ENCODE data around the gene EEF2K. TPM values are rescaled to one million over a fixed set of nuclear protein-coding genes. Genes with fewer than 3 reads are reported as not detected.
"Not testable (repeated sequence)": the region's sequence is repeated elsewhere in the genome, so short reads cannot be mapped to it uniquely, and the experiment has no call there.

EEF2K gene
- total RNA-seq, 4 donors from 2014 or later: 10.6 to 26.9 (median 16.2) TPM

GRCh38 chr16:22216191-22216831, 10.2 kb downstream of the EEF2K start:
- no peak for DNase-seq
- no peaks in the 10 kb centered on the region for H3K9me3 ChIP-seq
- WGBS, 2 donors: 71 to 78% methylated on average over 8 to 9 of the region's 9 CpGs
- intact Hi-C loops (cut with DNase I): no loop called here
- H3K4me3 ChIP-seq: no peak overlapping the region
- H3K4me1 ChIP-seq: peaks cover 4 to 78% (median 9%) of the 10 kb centered on the region in 3 donors
- H3K27ac ChIP-seq: no peak overlapping the region
- peaks cover 0 to 71% (median 0%) of the 10 kb centered on the region in 3 donors for H3K36me3 ChIP-seq
- H3K27me3 ChIP-seq: no peaks in the 10 kb centered on the region
- TF ChIP-seq CTCF (IDR thresholded peaks at IDR 0.05) (no peak), POLR2A (IDR thresholded peaks at IDR 0.05) (no peak)

- 80 to 84% methylated on average over 7 of the region's 7 CpGs for WGBS, 2 donors
- intact Hi-C loops (cut with DNase I); H3K27me3 ChIP-seq; H3K9me3 ChIP-seq; H3K4me3 ChIP-seq; DNase-seq; H3K27ac ChIP-seq: not testable (repeated sequence)
- peaks cover 4 to 73% (median 7%) of the 10 kb centered on the region in 3 donors for H3K4me1 ChIP-seq
- peaks cover 0 to 75% (median 0%) of the 10 kb centered on the region in 3 donors for H3K36me3 ChIP-seq
These were observed 10.8 kb downstream of the EEF2K start for GRCh38 chr16:22216832-22217225.

GRCh38 chr16:22217890-22218730, 12.0 kb downstream of the EEF2K start:
- Histone ChIP-seq H3K4me1 (peaks cover 4 to 61% (median 4%) of the 10 kb centered on the region in 3 donors), H3K9me3 (no peaks in the 10 kb centered on the region), H3K36me3 (peaks cover 0 to 65% (median 0%) of the 10 kb centered on the region in 3 donors), H3K4me3 (no peak overlapping the region), H3K27ac (peak overlapping the region in 1 of 4 donors; percentile 68), H3K27me3 (no peaks in the 10 kb centered on the region)
- WGBS, 2 donors: 79 to 90% methylated on average over 3 to 5 of the region's 18 CpGs
- no peak for TF ChIP-seq CTCF (IDR thresholded peaks at IDR 0.05)
- no peak for TF ChIP-seq POLR2A (IDR thresholded peaks at IDR 0.05)
- no peak for DNase-seq
- intact Hi-C loops (cut with DNase I): no loop called here

GRCh38 chr16:22219389-22220068, 13.5 kb downstream of the EEF2K start:
- Histone ChIP-seq H3K4me1 (peaks cover 0 to 56% (median 4%) of the 10 kb centered on the region in 3 donors), H3K27ac (peak overlapping the region in 1 of 4 donors; percentile 42), H3K9me3 (no peaks in the 10 kb centered on the region), H3K36me3 (peaks cover 0 to 51% (median 0%) of the 10 kb centered on the region in 3 donors), H3K4me3 (no peak overlapping the region), H3K27me3 (no peaks in the 10 kb centered on the region)
- no peak for DNase-seq
- TF ChIP-seq CTCF (IDR thresholded peaks at IDR 0.05) (no peak), POLR2A (IDR thresholded peaks at IDR 0.05) (no peak)
- intact Hi-C loops (cut with DNase I): no loop called here
- 93% methylated on average over 3 of the region's 3 CpGs for WGBS, 2 donors

- TF ChIP-seq CTCF (IDR thresholded peaks at IDR 0.05) (no peak), POLR2A (IDR thresholded peaks at IDR 0.05) (no peak)
- no peak for DNase-seq
- H3K27me3 ChIP-seq: no peaks in the 10 kb centered on the region
- no peak overlapping the region for H3K4me3 ChIP-seq
- intact Hi-C loops (cut with DNase I): no loop called here
- peaks cover 0 to 48% (median 0%) of the 10 kb centered on the region in 3 donors for H3K36me3 ChIP-seq
- 66 to 75% methylated on average over 11 of the region's 11 CpGs for WGBS, 2 donors
- no peaks in the 10 kb centered on the region for H3K9me3 ChIP-seq
- peak overlapping the region in 1 of 4 donors; percentile 42 for H3K27ac ChIP-seq
- H3K4me1 ChIP-seq: peaks cover 0 to 52% (median 4%) of the 10 kb centered on the region in 3 donors
These were observed 14.0 kb downstream of the EEF2K start for GRCh38 chr16:22220069-22220440.
